CD4-positive, alpha-beta T cell treated with Interleukin-12 subunit alpha and Interleukin-12 subunit beta, for 1 hour (primary cell): ENCODE data around the gene CCDC152.

Source experiments
- DNase-seq: peaks from one replicate; pipeline ENCODE4 v3.0.0-alpha.2; 2020

The CCDC152 gene

DNA sequence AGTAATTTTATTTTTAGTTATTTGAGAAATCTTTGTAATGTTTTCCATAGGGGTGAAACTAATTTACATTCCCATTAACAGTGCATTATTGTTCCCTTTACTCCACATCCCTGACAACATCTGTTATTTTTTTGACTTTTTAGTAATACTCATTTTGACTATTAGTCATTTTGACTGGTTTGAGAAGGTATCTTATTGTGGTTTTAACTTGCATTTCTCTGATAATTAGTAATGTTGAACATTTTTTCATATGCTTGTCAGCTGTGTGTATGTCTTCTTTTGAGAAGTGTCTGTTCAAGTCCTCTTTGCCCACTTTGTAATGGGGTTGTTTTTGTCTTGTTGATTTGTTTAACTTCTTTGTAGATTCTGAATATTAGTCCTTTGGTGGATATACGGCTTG is 27.5 kb downstream of the CCDC152 start:
- no peak for DNase-seq

DNA sequence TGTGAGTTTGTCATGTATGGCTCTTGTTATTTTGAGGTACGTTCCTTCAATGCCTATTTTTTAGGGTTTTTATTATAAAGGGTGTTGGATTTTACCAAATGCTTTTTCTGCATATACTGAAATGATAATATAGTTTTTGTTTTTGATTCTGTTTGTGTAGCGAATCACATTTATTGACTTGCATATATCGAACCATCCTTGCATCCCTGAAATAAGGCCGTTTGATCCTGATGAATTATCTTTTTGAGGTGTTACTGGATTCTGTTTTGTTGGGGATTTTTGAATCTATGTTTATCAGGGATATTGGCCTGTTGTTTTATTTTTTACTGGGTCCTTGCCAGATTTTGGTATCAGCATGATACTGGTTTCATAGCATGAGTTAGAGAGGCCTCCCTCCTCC is 29.1 kb downstream of the CCDC152 start:
- DNase-seq: no peak

DNA sequence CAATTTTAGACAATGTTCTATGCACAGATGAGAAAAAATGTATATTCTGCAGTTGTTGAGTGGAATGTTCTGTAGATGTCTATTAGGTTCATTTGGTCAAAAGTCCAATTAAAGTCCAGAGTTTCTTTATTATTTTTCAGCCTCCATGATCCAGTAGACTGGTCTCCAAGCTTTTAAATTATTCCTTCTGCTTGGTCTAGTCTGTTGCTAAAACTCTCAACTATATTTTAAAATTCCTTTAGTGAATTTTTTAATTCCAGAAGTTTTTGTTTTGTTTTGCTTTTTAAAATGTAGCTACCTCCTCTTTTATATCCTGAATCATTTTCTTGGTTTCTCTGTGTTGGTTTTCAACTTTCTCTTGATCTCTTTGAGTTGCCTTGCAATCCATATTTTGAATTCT is 30.5 kb downstream of the CCDC152 start:
- no peak for DNase-seq

DNA sequence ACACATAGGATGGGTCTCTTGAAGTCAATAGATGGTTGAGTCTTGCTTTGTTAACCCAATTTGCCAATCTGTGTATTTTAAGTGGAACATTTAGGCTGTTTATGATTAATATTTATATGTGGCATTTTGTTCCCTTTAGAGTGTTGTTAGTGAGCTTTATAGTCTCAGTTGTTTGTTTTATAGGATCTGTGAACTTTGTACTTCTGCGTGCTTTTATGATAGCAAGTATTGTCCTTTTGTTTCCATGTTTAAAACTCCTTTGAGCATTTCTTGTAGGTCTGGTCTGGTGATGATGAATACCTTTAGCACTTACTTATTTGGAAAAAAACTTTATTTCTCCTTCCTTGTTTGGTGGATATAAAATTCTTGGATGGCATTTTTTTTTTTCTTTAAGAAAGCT is 31.2 kb downstream of the CCDC152 start:
- no peak for DNase-seq

DNA sequence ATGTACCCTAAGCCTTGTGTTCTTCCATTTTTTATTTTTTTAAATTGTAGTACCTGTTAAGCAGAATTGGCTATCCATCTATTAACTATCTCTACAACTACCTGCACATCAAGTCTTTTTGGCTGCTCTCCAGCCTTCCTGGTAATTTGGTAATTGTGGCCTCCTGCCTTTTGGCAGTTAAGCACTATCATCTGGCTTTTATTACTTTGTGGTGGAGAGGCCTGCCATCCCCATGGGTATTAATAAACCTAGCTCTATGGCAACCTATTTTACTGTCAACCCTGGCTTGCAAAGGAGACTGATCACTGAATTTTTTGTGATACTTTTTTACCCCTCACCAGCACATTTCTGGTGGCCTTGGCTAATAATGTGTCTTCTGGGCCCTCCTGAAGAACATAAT is 34.5 kb downstream of the CCDC152 start:
- DNase-seq: no peak

DNA sequence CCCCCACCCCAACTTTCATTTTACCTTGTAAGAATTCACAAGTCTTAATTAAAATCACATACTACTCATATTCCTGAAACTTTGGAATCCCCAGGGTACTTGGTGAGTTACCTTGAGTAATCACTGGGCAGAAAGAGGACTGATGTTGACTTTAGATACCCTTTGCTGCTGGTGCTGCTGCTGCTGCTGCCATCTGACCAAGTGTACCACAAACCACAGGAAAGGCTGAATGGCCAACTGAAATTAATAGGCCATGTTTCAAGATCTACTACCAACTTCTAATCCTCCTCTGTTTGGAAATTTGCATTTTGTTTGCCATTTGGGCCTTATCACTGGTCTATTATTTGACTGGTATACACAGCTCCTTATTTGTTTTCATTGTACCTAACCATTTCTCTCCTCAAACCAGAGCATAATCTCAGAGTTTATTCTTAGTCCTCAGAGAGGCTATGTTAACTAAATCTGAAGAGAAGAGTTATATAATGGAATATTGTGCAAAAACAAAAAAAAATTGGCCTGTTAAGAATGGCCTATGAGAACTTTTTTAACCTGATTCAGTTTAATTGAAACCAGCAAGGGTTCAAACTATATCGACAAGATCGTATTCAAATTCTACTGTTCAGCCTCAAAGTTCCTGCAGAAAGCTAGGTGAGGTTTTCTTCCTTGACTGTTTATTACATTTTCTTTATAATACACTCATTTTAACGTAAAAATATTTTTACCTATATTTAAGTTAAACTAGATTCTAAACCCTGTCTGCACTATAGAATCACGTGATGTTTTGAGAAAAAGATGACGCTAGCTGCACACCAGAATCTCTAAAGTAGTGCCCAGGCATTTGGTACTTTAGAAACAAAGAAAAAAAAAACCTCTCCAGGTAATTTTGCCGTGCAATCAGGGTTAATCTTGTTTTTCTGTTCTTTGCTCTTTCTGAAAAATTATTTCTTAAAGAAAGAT is 41.9 kb downstream of the CCDC152 start:
- DNase-seq: no peak

DNA sequence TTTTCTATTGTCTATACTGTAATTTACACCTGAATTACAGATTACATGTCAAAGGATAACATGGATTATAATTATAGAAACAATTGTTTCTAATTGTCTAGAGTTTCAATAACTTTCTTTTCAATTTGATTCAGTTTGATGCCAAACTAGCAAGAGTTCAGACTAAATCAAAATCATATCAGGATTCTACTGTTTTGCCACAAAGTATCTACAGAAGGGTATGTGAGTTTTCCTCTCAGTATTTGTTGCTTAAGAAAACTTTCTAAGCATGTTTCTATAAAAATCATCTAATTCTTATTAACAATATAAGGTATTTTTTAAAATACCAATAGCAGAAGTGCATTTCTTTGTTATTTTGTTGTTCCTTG is 42.6 kb downstream of the CCDC152 start:
- no peak for DNase-seq

DNA sequence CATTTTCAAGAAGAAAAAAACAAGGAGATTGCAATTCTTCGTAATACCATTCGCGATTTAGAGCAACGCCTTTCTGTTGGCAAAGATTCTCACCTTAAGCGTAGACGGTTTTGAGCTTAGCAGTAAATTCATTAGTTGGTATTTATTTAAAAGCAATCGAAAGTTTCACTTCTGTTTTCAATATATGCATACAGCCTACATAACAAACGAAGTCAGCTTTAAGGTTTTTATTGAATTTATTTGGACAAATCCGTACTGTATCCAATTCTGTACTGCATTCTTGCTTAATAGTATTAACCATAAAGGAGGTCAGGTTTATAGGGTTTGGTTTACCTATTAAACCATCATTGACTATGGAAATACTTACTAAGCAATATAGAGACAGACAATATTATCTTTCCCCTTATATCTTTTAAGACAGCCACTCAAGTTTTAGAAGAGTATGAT is 43.1 kb downstream of the CCDC152 start:
- DNase-seq: no peak

DNA sequence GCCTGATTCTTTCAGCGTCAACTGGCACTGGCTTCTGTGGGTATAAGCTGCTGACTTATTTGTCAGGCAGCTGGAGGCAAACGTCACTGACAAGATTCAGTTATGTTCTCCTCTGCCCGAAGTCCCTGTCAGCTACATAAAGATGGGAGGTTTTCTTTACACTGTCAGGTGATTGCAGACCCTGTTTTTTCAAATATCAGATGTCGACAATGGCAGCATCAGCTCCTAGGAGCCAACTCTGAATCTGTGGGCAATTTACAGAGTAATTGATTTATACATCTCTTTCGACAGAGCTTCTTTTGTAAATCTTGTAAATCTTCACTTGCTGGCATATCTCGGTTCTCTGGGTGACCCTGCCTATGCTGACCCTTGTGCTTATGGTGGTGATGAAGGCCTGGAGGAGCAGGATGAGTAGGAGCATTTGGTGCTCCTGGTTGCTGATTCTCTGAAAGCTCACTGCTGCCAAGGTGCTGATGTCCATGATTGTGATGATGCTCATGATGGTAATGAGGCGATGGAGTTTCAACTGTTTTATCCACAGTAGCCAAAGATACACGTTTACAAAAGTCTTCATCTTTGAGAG is 44.2 kb downstream of the CCDC152 start:
- DNase-seq: no peak

DNA sequence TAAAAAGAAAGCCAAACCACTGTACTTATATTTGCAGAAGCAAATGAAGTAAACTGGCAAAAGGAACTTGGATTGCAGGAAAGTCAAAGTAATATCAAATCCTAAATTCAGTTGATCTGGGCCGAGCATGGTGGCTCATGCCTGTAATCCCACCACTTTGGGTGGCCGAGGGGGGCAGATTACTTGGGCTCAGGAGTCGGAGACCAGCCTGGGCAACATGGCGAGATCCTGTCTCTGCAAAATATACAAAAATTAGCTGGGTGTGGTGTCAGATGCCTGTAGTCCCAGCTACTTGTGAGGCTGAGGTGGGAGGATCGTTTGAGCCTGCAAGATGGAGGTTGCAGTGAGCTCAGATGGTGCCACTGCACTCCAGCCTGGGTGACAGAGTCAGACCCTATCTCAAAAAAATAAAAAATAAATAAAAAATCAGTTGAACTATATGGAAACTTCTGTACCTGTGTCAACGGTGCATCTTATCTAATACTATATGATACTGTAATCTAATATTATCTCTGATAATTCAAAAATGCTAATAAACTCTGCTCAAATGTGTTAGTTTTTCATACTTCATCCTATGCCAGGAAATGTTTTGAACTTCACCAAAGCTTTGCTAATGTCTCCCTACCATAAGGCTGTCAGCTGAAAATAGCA is 45.0 kb downstream of the CCDC152 start:
- no peak for DNase-seq

DNA sequence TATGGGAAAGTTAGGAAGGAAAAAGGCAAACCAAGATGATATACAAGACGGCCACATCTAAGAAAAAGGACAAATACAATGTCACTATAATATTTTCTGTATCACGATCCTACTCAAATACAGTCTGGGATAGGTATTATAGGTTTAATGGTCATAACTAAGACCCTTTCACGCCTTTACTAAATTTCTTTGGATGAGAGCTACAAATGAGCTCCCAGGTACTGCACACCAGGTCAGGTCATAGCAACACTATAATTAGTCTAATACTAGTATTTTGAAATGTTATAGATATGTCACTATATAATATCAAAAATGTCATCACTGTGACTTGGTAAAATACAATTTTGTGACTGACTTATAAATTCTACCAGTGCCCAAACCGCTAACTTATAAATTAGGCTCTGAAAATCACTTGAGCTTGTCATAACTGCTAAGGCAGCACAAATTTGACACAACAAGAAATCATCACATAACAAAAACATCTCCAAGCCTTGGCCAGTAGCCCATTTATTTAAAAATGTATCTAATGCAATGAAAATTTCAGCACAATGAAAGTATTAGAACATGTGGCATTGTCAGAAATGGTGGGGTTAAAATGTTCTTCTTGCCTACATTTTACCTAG is 48.2 kb downstream of the CCDC152 start:
- no peak for DNase-seq

DNA sequence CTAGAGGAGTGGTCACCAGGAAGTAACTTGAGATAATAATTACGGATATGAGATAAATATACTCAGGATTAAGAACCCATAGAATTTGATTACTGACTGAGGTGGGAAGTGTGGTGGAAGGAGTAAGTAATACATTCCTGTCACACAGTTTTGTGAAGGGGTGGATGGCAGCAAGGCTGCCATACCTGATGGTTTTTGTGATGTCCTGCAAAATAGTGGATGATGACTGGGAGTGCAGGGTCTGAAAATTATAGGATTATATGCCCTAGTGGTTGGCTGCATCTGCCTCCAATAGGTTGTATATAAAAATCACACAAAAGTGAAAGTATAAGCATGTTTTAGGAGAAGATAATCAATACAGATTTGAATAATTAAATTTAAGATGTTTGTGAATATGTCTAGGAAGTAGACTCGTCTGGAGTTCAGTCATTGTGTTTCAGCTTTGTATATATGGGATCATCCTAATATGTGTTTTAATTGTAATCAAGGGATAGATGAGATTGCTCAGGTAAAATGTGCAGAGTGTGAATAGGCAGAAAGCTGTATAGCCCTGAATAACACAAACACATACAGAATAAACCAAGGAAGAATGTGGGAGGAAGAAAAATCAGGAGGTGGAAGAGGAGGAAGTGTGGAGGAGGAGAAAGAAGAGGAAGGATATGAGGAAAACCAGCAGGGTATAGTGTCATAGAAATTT is 49.5 kb downstream of the CCDC152 start:
- no peak for DNase-seq

DNA sequence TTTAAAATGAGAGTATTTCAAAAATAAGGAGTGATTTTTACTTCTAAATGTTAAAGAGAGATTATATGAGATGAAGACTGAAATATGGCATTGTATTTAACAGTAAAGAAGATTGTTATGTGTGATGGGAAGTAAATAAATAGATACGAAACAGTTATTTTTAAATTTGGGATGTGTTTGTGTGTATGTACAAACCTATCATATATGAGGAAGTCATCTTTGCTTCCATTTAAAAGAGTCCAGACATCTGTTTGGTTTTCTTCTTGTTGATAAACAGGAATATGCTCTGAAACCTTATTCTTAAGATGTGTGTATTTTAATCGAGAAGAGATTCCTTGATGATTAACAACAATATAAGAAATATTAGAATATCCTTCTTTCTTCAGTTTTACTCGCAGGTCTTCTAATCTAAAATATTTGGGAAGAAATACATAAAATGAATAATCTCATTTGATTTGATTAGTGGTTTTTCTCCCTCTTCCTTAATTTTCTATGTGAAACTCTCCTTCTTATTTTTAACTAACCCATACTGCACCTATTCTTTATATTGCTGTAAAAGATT is 50.2 kb downstream of the CCDC152 start:
- no peak for DNase-seq

DNA sequence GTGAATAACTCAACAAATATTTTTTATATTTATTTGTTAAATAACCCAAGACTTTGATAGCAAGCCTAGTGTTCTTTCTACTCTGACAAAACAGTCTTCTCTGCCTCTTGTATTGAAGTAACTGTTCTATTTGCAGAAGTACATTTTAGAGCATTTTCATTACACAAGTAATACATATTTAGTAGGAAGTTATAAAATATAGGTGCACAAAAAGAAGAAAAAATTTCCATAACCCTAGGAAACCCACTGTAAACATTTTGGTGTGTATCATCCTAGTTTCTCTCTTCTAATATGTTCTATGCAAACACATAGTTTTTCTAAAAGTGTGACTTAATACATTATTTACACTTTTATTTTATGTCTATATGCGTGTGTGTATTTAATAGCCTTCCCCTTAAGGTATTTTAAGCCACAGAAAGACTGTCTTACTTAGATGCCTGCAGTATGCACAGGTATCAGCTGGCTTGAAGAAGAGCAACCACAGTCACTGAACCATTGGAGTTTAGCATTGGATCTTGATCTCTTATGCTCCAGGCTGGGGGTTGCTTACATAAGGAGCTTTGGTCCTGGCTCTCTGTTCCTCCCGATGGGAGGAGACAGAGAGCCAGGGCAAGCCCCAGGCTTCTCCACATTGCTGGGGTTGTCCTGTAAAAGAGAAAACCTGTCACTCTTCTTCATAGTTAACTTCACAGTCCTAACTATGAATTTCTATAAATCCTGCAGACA is 51.3 kb downstream of the CCDC152 start:
- no peak for DNase-seq

DNA sequence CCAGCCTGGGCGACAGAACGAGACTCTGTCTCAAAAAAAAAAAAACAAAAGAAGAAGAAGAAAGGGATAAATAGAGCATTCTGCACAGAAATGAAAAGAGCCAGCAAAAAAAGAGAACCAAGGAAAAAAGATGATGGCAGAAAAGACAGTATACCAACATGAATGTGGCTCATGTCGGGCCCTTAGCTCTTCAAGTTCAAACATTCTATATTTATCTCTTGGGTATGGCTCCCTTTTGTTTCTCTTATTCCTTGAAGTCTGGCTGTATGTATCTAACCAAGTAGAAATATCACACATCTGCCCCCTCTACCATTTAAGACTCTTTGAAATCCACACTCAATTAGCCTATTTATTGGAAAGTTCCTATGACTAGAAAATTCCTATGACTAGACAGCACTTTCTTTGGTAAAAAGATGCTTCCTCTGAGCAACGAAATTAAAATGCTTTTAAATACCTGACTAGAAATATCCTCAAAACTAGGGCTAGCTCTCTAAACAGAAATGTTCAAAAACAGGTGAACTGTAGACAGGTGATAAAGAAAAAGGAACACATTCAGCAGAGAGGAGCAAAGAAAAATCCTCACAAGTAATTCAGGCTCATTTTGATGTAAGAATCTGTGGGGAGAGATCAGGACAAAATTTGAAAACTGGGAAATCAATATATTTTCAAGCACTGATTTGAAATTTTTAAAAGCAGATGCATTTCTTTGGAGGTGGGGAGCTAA is 52.4 kb downstream of the CCDC152 start:
- no peak for DNase-seq

DNA sequence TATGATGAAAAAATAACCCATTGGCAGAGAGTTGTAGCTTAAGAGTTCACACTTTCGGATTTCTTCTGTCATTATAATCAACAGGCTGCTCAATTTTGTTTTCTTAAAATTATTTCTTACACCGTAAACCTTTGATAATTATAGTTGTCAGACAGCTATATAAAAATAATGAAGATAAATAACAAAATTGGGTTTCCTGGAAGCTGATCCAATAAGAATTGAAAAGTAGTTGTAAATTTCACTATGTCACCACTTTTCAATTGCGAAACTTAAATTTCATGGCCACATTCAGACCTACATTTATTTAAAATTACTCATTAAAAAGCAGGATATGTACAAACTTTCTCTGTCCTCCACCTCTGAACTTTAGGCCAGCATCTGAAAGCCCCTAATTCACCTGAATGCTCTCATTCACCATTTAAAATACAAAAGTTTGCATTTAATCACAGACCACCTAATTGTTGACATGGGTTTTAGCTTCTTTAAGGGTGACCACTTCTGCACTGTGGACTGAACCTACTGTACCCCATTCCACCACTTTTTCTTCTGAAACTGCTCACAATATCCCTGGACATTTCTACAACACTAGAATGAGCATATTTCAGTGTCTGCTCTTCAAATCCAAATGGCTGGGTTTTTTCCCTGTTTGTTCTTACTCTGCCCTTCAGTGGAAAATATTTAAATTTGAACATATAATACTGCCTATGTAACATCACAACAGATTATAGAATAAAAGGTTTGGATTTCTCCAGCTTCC is 54.4 kb downstream of the CCDC152 start:
- DNase-seq: no peak

DNA sequence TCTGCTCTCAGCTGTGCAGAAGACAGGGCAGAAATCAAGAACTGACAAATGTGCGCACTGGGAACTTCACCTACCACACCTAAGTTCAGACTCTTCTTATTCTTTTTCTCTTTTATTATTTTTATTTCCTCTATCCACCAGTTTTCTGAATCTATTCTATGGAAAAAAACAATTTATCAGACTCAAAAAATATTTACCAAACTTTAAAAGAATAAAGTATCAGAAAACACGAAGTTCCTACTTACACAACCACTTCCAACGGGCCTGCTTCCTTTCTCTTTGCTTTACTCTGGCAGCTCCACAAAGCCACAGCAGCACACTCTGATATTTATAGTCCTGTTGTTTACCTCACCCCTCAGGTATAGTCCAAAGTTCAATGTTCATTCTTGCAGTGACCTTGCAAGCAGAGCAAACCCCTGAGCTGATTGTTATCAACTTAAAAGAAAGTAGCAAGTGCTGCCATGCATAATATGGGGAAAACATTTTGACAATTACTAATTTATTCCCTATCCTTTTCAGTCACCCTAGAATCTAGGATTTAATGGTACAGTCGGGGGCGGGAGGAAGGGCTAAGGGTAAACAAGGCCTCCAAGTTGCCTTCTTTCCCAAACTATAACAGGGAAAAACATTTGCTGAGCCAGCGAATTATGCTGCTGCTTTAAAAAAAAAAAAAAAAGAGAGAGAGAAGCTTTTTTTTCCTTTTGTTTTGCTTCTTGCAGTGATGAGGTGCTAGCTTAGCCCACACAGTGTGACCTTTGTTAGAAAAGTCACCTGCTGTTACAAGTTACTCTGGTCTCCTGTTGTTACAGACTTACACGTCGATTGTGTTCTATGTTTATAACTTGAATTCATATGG is 55.2 kb downstream of the CCDC152 start, which contains the start of gene SELENOP:
Gene SELENOP, minus strand, starts transcription at position 302 of the 856 bp plus-strand sequence. CDS start 3,539 bp downstream, outside the sequence.
- no peak for DNase-seq

DNA sequence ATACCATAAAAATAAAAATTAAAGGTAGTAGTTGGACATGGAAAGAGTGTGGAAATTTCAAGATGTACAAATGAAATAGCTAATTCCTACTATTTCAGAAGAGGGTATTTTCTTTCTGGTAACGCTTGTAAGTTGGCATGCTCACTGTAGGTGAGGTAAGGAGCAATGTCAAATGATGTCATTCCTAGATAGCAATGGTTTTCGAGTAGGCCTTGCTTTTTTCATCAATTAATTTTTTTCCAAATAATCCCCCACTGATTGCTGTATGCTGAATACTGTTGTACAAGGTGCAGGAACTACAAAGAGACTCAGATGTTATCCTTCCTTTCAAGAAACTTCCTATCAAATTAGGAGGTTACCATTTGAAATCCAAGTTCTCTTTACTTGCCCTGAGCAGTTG is 56.0 kb downstream of the CCDC152 start:
- DNase-seq: no peak

DNA sequence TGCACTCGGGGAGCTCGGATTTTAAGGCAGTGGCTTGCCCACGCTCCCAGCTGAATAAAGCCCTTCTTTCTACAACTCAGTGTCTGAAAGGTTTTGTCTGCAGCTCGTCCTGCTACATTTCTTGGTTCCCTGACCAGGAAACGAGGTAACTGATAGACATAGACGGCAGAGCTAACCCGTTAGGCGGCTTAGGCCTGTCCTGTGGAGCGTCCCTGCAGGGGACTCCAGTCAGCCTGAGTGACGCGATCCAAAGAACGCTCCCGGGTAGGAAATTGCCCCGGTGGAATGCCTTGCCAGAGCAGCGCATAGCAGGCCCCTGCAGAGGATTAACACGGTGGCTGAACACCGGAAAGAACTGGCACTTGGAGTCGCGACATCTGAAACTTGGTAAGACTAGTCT is 56.9 kb downstream of the CCDC152 start:
- DNase-seq: no peak
